CD4-positive, alpha-beta T cell treated with Interleukin-6 at 100 ng/mL for 8 hours (primary cell): Measurements from ENCODE around the gene FBXO31.
"Not testable (repeated sequence)": the region's sequence is repeated elsewhere in the genome, so short reads cannot be mapped to it uniquely, and the experiment has no call there.

Source experiments
- DNase-seq: peaks from one replicate; pipeline ENCODE4 v3.0.0-alpha.2; 2020; ENCODE audit warnings: mixed read lengths, low spot score

FBXO31 gene

GRCh38 chr16:87387942-87388817 lies 4.6 kb upstream of the FBXO31 start:
- peak; percentile 94 for DNase-seq

GRCh38 chr16:87384875-87385167 lies 1.2 kb upstream of the FBXO31 start:
- not testable (repeated sequence) for DNase-seq

GRCh38 chr16:87384162-87384874 lies 742 bp upstream of the FBXO31 start:
- no peak for DNase-seq

DNA sequence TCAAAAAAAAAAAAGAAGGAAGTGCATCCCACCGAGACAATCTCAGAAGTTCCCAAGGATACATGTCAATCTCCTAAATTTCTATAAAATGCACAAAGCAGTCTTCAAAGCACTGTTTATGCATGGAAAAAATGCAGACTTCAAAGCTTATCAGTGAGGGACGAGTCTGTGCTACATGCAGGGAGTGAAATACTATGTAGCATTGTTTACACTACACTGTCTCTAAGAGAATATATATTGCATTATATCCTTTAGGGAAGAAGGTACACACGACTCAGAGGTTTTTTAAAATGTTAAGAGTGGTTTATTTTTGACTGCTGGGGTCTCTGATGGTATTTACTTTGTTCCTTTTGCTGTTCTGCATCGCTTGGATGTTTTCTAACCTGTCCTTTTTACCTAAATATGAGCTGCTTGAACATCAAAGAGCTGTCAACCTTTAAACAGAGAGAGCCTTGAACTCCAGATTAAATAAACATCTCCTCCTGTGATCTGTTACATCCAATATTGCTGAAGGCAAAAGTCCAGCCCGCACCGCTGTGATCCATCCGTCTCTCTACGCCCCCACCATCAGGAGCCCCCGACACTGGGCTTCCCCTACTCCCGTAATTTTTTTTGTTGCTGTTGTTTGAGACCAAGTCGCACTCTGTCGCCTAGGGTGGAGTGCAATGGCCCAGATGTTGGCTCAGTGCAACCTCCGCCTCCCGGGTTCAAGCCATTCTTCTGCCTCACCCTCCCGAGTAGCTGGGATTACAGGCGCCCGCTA lies 1.4 kb downstream of the FBXO31 start:
- DNase-seq = no peak

- no peak for DNase-seq
These were observed 2.7 kb downstream of the FBXO31 start for GRCh38 chr16:87380881-87381280.

DNA sequence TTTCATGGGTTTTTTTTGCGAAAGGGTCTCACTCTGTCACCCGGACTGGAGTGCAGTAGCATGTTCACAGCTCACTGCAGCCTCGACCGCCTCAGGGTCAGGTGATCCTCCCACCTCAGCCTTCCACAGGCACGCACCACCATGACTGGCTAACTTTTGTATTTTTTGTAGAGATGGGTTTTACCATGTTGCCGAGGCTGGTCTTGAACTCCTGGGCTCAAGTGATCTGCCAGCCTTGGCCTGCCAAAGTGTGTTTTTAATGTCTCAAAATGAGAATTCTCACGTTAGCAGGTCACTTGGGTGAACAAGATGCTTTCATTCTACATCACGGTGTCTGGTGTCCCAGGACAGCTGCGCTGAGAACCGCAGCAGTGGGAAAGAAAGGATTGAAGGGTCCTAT lies 3.2 kb downstream of the FBXO31 start:
- DNase-seq = no peak

- DNase-seq = not testable (repeated sequence)
These were observed 4.2 kb downstream of the FBXO31 start for GRCh38 chr16:87379312-87379752.

- no peak for DNase-seq
These were observed 6.9 kb downstream of the FBXO31 start for GRCh38 chr16:87376660-87377059.

DNA sequence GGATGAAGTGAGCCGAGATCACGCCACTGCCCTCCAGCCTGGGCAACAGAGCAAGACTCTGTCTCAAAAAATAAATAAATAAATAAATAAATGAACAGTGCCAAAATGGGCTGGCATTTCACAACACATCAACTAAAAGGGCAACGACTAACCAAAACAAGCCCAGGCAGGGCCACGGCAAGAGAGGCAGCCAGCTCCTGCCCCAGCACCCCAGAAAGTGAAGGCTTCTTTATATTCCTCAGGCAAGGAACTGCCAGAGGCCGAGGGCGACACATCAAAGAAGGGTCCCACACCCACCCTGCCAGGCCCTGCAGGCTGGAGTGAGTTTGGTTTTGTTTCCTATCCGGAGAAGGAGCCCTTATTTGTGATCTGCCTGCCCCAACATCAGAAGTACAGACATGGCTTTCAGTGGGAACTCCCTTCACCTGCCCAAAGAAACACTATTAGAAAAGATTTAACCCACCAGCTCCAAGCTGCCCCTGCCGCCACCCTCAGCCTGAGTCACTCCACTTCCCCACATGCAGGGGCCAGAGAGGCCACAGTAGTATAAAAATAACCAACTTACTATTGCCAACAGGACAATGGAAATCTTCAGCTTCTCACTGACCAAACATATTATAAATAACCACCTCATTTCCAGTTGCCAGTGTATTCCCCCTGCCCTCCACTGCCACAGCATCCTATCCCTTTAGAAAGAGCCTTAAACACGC lies 8.0 kb downstream of the FBXO31 start:
- no peak for DNase-seq

GRCh38 chr16:87374313-87374712 lies 9.3 kb downstream of the FBXO31 start:
- DNase-seq = no peak

DNA sequence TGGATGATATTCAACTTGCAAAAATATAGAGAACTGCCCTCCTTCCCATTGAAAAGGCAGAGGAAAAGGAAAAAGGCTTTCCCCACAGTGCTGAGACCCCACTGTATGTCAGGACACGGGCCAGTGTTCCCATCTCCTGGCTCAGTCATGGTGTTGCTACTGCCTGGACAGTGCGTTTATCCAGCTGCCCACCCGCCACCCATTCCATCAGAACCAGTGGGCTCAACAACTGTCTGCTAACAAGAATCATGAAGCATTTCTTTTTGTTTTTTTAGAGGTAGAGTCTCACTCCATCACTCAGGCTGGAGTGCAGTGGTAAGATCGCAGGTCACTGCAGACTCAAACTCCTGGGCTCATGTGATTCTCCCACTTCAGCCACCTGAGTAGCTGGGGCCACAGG lies 11.3 kb downstream of the FBXO31 start:
- DNase-seq = no peak

GRCh38 chr16:87371261-87371866 lies 12.2 kb downstream of the FBXO31 start:
- no peak for DNase-seq

DNA sequence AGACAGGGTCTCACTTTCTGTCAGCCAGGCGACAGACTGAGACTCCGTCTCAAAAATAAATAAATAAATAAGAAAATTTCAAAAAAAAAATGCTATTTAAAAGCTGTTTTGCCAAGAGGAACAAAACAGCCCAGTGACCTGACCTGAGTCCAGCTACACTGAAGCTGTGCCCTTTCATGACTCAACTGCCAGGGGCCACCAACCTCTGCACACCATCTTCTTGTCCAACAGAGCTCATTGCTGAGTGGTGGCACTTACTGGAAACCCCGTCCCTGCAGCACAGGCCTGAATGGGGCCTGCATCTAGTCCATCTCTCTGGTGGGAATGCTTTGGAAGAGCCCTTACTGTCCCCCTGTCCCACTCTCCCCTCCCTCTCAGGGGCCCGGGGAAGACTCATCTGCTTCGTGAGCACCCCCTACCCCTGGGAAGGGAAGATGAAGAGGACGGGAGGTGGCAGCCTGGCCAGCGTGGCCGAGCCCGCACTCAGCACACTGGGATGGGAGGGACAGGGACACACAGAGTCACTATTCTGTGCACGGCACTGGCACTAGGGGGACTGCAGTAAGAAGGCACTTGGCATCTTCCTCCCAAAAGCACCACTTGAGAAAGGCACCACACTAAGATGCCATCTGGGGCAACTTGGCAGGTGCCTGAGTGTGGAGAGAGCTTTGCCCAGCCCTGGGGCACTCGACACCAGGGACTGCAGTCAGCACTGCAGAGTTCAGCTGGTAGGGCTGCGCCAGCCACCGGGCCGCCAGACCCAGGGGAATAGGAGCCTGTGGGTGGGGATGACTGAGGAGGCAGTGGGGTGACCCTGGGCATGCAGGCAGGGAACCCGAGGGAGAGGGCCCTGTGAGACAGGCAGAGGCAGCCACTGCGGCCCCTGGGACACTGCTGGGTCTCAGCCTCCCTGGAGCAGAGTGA lies 13.5 kb downstream of the FBXO31 start:
- no peak for DNase-seq

- DNase-seq = no peak
These were observed 14.3 kb downstream of the FBXO31 start for GRCh38 chr16:87369117-87369765.

DNA sequence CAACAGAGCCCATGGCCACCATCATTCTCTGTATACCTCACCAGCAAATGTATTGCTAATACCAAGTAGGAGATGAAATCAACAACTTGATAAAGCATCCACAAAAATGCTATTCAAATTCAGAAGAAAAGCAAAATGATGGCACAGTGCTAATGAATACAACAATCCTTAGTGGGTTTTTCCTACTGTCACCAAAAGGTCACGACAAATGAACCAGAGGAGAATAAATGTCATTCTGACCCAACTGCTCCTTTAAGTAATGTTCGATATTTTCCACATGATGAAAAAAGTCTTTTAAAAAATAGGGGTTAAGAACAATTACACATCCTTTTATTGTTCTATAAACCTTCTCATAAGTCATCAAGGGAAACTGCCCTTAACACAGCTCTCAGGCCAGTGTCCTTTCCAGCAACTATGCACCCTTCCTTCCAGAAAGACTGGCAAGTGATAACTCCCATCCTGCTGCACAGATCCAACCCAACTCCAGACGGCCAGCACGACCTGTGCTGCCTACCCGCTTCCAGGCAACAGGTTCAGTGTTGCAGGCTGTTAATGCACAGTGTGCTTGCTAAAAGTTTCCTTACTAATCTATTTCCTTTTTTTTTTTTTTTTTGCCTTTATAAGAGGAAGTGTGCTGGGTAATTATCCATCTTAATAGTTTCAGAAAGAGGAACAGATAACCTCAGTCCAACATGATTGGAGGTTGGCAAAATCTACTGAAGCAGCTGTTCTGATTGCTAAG lies 15.4 kb downstream of the FBXO31 start:
- no peak for DNase-seq

GRCh38 chr16:87367529-87367928 lies 16.0 kb downstream of the FBXO31 start:
- DNase-seq = no peak

GRCh38 chr16:87366930-87367329 lies 16.6 kb downstream of the FBXO31 start:
- DNase-seq = no peak

DNA sequence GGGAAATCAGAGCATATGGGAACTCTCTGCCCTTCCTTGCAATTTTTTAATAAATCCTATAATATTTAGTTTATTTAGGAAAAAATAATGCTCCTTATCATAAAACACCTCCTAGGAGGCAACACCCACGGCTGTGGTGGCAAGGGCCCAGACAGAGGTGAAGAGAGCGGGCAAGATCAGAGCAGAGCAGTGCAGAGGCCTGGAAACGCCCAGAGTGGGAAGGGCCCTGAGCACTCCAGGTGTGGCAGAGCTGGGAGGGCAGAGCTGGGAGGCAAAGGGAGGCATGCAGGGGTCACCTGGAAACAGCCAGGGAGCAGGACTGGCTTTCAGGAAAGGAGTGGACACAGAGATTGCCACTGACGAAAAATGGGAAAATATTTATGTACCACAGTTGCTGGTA lies 17.3 kb downstream of the FBXO31 start:
- no peak for DNase-seq

GRCh38 chr16:87365021-87365713 lies 18.4 kb downstream of the FBXO31 start:
- DNase-seq = no peak
